DND-41 (cell line): ENCODE data around the gene PRRT4.

Experiments
- ATAC-seq: fragments of 200-7000 bp; cut with Tn5 transposase; 3 replicates; pipeline ENCODE4 v1.9.1; 2021; ENCODE audit warnings: low read depth; ENCODE audit not compliant: insufficient read depth
- DNase-seq: peaks from one replicate; pipeline ENCODE4 v3.0.0-alpha.2; 2020
- H2AFZ ChIP-seq: 2 replicates; pipeline ENCODE4 v1.6.0; 2012; ENCODE audit warnings: low read depth, low read length
- H3K27ac ChIP-seq: 2 replicates; pipeline ENCODE4 v1.5.1; 2012; ENCODE audit warnings: low read length, inconsistent platforms
- H3K27me3 ChIP-seq: fragments of 200-600 bp; sonication (generic); 2 replicates; pipeline ENCODE4 v1.6.0; 2012; ENCODE audit warnings: low read length, mild to moderate bottlenecking, inconsistent platforms; ENCODE audit not compliant: insufficient read depth, poor library complexity
- H3K36me3 ChIP-seq: 2 replicates; pipeline ENCODE4 v1.5.1; 2012; ENCODE audit warnings: low read length, inconsistent platforms; ENCODE audit not compliant: insufficient read depth
- H3K4me1 ChIP-seq: 2 replicates; pipeline ENCODE4 v1.5.1; 2012; ENCODE audit warnings: mild to moderate bottlenecking, low read length; ENCODE audit not compliant: insufficient read depth
- H3K4me2 ChIP-seq: 2 replicates; pipeline ENCODE4 v1.6.0; 2012; ENCODE audit warnings: mild to moderate bottlenecking, moderate library complexity, low read length, inconsistent platforms; ENCODE audit not compliant: insufficient read depth
- H3K4me3 ChIP-seq, 2 experiments: fragments of 200-600 bp in 1 of 2; shearing (Covaris generic) in 1 of 2; 2 replicates each; pipeline ENCODE4 v1.5.1; 2012 to 2016; ENCODE audit warnings: inconsistent platforms in 2 of 2, low read length in 2 of 2, mild to moderate bottlenecking in 2 of 2, low read depth in 1 of 2, moderate library complexity in 1 of 2
- H3K79me2 ChIP-seq: 2 replicates; pipeline ENCODE4 v1.6.0; 2012; ENCODE audit warnings: low read length, inconsistent platforms; ENCODE audit not compliant: insufficient read depth
- H3K9ac ChIP-seq: 2 replicates; pipeline ENCODE4 v1.6.0; 2012; ENCODE audit warnings: low read depth, mild to moderate bottlenecking, inconsistent platforms, low read length, moderate library complexity
- H3K9me3 ChIP-seq: 2 replicates; pipeline ENCODE4 v1.5.1; 2012; ENCODE audit warnings: low read length, moderate library complexity, mild to moderate bottlenecking, inconsistent platforms; ENCODE audit not compliant: insufficient read depth, severe bottlenecking
- H4K20me1 ChIP-seq: 2 replicates; pipeline ENCODE4 v1.6.0; 2012; ENCODE audit warnings: low read length; ENCODE audit not compliant: insufficient read depth
- EZH2 ChIP-seq: IDR thresholded peaks from 3 replicates; pipeline ENCODE4 v1.6.1; 2012; ENCODE audit warnings: borderline replicate concordance, low read depth, mild to moderate bottlenecking, moderate library complexity, low read length, inconsistent platforms; ENCODE audit not compliant: severe bottlenecking
- TF ChIP-seq, protein P1 (sequence below): IDR thresholded peaks from 2 replicates; pipeline ENCODE4 v1.5.1; 2012; ENCODE audit warnings: borderline replicate concordance, low read length, moderate library complexity, mild to moderate bottlenecking; ENCODE audit not compliant: poor library complexity, severe bottlenecking; ENCODE audit errors: extremely low read depth

PRRT4 gene

DNA sequence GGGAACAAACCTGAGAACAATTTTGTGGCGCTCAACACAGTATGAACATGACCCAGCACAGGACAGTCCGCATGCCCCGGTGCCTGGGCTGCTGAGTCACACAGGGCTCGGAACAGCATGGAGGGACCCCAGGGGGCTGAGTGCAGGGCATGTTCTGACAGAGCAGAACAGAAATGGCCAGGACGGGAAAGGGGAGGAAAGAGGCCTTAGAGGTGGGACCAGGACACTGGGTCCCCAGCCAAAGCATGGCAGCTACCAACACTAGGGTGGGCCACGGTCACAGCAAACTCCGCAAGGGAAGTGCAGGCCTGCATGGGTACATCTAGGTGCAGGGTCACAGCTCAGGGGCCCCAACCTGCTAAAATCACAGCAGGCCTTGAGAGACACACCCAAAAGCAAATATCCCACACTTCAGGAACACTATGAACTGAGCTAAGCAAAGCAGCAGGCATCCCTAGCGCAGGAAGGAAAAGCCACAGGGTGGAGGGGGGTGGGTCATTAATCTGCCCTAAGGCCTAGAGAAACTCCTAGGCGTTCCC lies 42.7 kb upstream of the PRRT4 start:
- Histone ChIP-seq H3K4me3 (peak overlapping the region in 1 of 2 experiments; percentile 75; a peak in 1 of 4 replicates), H3K9ac (no peak overlapping the region), H3K27ac (no peak overlapping the region), H3K27me3 (peaks cover 28% of the 10 kb centered on the region), H3K79me2 (no peaks in the 10 kb centered on the region), H3K4me1 (peaks cover 27% of the 10 kb centered on the region), H2AFZ (no peak overlapping the region), H3K9me3 (no peaks in the 10 kb centered on the region), H4K20me1 (peaks cover 45% of the 10 kb centered on the region), H3K4me2 (peak overlapping the region; percentile 97), H3K36me3 (peaks cover 6% of the 10 kb centered on the region)
- ATAC-seq, result no peak
- TF ChIP-seq, protein P1, sequence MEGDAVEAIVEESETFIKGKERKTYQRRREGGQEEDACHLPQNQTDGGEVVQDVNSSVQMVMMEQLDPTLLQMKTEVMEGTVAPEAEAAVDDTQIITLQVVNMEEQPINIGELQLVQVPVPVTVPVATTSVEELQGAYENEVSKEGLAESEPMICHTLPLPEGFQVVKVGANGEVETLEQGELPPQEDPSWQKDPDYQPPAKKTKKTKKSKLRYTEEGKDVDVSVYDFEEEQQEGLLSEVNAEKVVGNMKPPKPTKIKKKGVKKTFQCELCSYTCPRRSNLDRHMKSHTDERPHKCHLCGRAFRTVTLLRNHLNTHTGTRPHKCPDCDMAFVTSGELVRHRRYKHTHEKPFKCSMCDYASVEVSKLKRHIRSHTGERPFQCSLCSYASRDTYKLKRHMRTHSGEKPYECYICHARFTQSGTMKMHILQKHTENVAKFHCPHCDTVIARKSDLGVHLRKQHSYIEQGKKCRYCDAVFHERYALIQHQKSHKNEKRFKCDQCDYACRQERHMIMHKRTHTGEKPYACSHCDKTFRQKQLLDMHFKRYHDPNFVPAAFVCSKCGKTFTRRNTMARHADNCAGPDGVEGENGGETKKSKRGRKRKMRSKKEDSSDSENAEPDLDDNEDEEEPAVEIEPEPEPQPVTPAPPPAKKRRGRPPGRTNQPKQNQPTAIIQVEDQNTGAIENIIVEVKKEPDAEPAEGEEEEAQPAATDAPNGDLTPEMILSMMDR, result no peak
- no peak for TF ChIP-seq EZH2
- no peak for DNase-seq

DNA sequence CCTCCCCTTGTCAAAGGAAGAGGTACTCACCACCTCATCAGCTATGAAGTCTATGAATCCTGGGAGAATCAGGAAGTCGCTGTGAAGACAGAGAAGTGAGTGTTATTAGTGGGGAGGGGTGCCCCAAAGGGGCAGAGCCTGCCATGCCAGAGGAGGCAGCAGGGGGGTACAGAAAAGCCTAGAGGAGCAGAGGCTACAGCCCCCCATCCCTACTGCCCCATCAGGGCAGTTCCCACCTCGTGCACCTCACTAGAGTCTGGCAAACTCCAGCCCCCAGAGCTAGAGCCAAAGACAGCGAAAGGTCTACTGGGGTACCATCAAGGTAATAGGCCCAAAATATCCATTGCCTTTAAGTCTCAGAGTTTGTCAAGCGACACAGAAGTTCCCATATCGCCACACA lies 42.2 kb upstream of the PRRT4 start:
- no peak overlapping the region for H3K9ac ChIP-seq
- H3K27me3 ChIP-seq, result peaks cover 23% of the 10 kb centered on the region
- H2AFZ ChIP-seq, result no peak overlapping the region
- TF ChIP-seq, protein P1, result no peak
- no peak for TF ChIP-seq EZH2
- H4K20me1 ChIP-seq, result peaks cover 42% of the 10 kb centered on the region
- H3K79me2 ChIP-seq, result no peaks in the 10 kb centered on the region
- peaks cover 6% of the 10 kb centered on the region for H3K36me3 ChIP-seq
- H3K9me3 ChIP-seq, result no peaks in the 10 kb centered on the region
- DNase-seq (no peak), ATAC-seq (no peak)
- no peak overlapping the region for H3K4me3 ChIP-seq
- peak overlapping the region; percentile 97; the same call in 1 of the 2 replicates for H3K4me2 ChIP-seq
- no peak overlapping the region for H3K27ac ChIP-seq
- peaks cover 21% of the 10 kb centered on the region for H3K4me1 ChIP-seq

DNA sequence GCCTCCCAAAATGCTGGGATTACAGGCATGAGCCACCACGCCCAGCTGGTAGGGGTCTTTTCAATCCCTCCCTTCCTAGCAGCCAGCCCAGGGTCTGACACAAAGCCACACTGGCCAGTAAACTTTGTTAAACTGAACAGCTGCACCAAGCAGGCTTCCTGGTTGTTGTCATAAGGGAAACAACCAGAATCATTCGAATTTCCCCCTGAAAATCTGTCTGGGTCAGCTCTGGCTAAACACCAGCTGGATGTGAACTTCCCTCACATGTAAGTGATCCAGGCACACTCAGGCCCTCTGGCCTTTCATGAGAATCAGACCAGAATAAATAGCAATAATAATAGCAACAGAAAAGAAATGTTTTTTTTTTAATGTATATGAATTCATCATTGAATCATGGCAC lies 40.9 kb upstream of the PRRT4 start:
- no peaks in the 10 kb centered on the region for H3K79me2 ChIP-seq
- peaks cover 14% of the 10 kb centered on the region for H3K27me3 ChIP-seq
- H2AFZ ChIP-seq, result no peak overlapping the region
- peaks cover 15% of the 10 kb centered on the region for H3K36me3 ChIP-seq
- no peaks in the 10 kb centered on the region for H3K9me3 ChIP-seq
- DNase-seq (no peak), ATAC-seq (no peak)
- no peak for TF ChIP-seq EZH2
- TF ChIP-seq, protein P1, result no peak
- no peak overlapping the region for H3K27ac ChIP-seq
- H3K4me2 ChIP-seq, result no peak overlapping the region
- no peak overlapping the region for H3K9ac ChIP-seq
- peaks cover 19% of the 10 kb centered on the region for H3K4me1 ChIP-seq
- H3K4me3 ChIP-seq, result no peak overlapping the region
- H4K20me1 ChIP-seq, result peaks cover 34% of the 10 kb centered on the region
